LNCAP (cell line): ENCODE results near the gene HMCN2.

ENCODE experiments used
- TF ChIP-seq, protein P1 (sequence below): fragments of 450-650 bp; IDR thresholded peaks from 2 replicates; pipeline ENCODE4 v1.5.1; 2017; ENCODE audit warnings: mild to moderate bottlenecking

Gene HMCN2

DNA sequence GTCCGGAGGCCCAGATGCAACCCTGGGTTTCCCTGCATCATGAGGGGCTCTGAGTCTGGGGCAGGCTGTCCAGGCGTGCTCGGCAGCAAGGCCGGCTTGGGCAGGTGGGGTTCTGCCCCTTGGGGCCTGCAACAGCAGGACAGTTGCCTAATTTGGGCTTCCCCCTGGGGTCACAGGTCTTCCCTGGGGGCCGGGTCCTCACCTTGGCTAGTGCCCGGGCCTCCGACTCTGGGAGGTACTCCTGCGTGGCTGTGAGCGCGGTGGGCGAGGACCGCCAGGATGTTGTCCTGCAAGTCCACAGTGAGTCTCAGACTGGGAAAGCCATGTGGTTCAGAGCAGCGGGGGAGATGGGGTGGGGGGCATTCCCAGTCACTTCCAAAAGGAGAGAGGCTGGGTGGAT is 97.1 kb downstream of the HMCN2 start:
- TF ChIP-seq, protein P1, sequence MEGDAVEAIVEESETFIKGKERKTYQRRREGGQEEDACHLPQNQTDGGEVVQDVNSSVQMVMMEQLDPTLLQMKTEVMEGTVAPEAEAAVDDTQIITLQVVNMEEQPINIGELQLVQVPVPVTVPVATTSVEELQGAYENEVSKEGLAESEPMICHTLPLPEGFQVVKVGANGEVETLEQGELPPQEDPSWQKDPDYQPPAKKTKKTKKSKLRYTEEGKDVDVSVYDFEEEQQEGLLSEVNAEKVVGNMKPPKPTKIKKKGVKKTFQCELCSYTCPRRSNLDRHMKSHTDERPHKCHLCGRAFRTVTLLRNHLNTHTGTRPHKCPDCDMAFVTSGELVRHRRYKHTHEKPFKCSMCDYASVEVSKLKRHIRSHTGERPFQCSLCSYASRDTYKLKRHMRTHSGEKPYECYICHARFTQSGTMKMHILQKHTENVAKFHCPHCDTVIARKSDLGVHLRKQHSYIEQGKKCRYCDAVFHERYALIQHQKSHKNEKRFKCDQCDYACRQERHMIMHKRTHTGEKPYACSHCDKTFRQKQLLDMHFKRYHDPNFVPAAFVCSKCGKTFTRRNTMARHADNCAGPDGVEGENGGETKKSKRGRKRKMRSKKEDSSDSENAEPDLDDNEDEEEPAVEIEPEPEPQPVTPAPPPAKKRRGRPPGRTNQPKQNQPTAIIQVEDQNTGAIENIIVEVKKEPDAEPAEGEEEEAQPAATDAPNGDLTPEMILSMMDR = no peak

DNA sequence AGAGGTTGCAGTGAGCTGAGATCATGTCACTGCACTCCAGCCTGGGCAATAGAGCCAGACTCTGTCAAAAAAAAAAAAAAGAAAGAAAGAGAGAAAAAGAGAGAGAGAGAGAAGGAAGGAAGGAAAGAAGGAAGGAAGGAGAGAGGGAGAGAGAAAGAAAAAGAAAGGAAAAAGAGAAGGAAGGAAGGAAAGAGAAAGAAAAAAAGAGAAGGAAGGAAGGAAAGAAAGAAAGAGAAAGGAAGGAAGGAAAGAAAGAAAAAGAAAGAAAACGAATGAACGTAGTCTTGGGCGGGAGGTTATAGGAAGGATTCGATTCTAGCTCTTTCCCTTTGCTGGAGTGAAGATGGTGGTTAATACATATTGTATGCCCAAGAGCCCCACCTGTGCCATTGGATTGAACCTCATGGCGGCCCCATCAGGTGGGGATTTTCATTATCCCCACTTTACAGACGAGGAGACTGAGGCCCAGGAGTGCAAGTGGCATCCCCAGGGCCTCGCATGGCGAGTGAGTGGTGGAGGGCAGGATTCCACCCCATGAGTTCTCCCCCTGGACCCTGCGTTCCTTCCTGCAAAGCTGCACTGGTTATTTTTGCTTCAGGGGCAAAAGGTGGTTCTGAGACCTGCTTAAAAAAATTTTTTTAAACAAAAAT is 98.3 kb downstream of the HMCN2 start:
- TF ChIP-seq, protein P1 = no peak

- TF ChIP-seq, protein P1 = no peak
Measured at GRCh38 chr9:130364619-130365322, 99.2 kb downstream of the HMCN2 start.

DNA sequence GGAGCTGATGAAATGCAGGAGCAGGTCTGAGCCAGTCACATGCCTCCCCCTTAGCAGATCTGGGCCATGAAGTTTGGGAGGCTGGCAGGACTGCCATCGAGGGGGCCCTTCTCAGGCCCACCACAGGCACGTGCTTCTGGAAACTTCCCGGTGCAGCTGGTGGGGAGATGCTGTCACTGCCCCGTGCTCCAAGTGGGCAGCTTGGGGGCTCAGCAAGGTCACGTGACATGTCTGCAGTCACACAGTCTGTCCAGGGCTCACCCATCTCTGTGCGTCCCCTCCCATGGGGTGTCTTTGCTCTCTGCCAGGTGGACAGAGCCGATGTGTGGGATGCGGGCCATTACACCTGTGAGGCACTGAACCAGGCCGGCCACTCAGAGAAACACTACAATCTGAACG is 99.8 kb downstream of the HMCN2 start:
- TF ChIP-seq, protein P1 = no peak

DNA sequence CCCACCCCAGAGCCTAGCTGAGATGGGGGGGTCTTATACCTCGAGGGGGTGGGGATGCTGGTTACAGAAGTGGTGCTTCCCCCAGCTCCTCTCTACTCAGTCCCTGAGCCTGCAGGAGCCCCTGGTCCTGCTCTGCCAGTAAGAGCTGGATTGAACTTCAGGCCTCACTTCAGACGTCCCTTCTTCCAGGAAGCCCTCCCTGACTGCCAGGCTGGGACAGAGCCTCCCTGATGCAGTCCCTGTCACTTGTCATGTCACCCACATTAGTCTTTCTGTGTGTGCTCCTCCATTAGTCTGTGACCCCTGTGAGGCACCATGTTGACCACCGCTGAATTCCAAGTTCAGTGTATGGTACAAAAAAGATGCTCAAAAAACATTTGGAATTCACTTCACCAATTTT is 100.5 kb downstream of the HMCN2 start:
- TF ChIP-seq, protein P1 = no peak

DNA sequence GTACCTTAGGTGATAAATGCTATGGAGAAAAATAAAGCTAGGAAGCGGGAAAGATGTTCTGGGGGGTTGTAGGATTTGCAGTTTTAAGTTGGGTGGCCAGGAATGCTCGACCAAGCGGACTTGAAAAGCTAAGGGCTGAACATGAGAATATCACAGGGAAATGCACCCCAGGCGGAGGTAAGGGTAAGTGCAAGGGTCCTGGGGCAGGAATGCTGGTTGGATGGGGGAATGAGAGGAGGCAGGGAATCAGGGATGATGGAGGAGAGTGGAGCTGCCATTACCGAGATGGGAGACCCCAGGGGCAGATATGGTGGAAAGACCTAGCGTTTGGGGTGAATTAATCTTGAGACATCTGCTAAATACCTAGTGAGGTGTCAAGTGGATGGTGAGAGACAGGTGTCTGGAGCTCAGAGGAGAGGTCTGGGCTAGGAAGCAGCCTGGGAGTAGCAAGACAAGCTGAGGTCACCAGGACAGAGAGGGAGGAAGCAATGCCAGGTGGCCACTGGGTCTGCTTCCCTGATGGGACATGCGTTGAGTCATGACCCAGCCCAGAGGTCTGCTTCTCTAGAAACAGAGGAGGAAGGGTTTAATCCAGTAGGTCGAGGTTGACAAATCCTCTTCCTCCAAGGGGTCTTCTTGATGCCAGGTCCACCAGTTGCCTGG is 101.5 kb downstream of the HMCN2 start:
- TF ChIP-seq, protein P1 = no peak

DNA sequence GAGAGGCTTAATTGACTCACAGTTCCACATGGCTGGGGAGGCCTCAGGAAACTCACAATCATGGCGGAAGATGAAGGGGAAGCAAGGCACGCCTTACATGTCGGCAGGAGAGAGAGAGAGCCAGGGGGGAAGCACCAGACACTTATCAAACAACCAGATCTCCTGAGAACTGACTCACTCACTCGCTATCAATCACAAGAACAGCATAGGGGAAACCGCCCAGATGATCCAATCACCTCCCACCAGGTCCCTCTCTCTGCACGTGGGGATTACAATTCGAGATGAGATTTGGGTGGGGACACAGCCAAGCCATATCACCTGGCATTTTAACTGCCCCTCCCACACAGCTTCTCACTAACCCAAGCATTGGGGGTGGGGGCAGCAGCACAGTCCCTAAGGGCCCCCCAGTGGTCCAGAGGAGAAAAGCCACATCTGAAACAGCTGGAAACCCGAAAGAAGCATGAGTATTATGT is 103.1 kb downstream of the HMCN2 start:
- TF ChIP-seq, protein P1 = no peak
